Measurements from ENCODE around the gene LYG2.
"Not testable (repeated sequence)": the region's sequence is repeated elsewhere in the genome, so short reads cannot be mapped to it uniquely, and the experiment has no call there.

LYG2 gene, protein sequence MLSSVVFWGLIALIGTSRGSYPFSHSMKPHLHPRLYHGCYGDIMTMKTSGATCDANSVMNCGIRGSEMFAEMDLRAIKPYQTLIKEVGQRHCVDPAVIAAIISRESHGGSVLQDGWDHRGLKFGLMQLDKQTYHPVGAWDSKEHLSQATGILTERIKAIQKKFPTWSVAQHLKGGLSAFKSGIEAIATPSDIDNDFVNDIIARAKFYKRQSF

DNA sequence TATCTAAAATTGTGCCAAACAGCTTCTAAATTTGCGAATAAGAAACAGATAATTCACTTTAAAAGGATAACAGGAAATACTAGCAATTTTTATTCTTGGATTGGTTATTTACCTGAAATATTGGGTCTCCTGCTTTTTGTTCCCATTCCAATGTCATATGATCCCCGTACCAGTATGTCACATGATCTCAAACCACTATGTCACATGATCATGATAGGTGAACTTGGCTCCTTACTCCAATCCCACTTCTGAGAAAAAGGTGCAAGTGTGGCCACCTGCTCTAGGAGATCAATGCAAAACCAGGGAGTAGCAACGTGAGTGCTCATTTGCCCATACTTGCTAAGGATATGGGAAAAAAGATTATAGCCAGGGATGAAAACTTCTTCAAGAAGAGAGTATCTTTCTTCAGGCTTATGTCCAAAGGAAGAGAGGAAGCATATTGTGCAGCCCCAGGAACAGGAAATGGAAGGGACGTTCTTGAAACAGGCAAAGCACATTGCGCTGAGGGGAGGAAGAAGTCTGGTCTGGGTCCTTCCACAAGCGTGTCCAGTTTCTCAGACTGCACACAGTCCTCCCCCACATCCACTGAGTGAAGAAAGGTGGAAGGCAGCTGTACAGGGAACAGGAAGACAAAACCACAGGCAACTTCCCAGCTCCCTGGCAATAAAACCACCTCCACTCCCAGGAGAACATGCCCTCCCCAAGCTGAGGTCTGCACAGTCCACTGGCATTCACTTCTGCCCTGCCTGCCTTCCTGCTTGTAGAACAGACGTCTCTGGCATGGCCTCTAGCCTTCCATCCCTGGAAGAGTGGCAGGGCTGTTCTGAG, at the start of gene LYG2:
Gene LYG2, minus strand, starts transcription at position 176 of the 828 bp plus-strand sequence. CDS start 1,406 bp downstream, outside the sequence.
- TF ChIP-seq, protein P1, sequence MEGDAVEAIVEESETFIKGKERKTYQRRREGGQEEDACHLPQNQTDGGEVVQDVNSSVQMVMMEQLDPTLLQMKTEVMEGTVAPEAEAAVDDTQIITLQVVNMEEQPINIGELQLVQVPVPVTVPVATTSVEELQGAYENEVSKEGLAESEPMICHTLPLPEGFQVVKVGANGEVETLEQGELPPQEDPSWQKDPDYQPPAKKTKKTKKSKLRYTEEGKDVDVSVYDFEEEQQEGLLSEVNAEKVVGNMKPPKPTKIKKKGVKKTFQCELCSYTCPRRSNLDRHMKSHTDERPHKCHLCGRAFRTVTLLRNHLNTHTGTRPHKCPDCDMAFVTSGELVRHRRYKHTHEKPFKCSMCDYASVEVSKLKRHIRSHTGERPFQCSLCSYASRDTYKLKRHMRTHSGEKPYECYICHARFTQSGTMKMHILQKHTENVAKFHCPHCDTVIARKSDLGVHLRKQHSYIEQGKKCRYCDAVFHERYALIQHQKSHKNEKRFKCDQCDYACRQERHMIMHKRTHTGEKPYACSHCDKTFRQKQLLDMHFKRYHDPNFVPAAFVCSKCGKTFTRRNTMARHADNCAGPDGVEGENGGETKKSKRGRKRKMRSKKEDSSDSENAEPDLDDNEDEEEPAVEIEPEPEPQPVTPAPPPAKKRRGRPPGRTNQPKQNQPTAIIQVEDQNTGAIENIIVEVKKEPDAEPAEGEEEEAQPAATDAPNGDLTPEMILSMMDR (IDR thresholded peaks at IDR 0.05; ENCODE audit: insufficient read depth, missing control alignments) = no peak
- FAIRE-seq (no peak), DNase-seq (ENCODE audit: insufficient read length, low spot score) (no peak)

DNA sequence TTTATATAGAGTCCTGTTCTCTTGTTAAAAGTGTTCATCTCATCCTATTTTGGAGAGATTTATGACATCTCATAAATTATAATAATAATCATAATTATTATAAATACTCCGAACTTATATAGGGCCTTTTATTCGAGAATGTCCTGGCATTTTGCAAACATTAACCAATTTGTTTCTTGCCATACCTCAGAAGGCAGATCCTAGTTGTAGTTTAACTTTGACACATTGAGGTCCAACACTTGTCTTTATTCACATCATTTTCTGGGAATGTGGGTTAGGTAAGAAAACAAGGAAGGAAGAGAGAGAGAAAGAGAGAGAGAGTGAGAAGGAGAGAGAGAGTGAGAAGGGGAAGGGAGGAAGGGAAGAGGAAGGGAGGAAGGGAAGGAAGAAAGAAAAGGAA, 45.6 kb upstream of the LYG2 start, which contains the start of gene LYG1:
Gene LYG1, minus strand, starts transcription at position 101 of the 400 bp plus-strand sequence. CDS start 5,527 bp downstream, outside the sequence.
- not testable (repeated sequence) for FAIRE-seq; DNase-seq (ENCODE audit: insufficient read length, low spot score)

DNA sequence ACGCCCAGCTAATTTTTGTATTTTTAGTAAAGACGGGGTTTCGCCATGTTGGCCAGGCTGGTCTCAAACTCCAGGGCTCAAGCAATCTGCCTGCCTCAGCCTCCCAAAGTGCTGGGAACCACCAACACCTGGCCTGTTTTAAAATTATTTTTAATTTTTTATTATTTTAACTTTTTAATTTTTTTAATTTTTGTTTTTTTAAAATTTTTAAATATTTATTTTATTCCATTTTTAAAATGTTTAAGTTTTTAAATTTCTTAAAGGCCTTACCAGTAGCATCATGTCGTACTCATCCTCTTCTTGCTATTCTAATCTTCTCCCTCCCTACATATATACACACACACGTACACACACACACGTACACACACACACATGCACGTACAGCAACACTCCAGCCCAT, 44.1 kb upstream of the LYG2 start:
- no peak for FAIRE-seq
- TF ChIP-seq, protein P1 (IDR thresholded peaks at IDR 0.05; ENCODE audit: insufficient read depth, missing control alignments) = no peak
- no peak for DNase-seq (ENCODE audit: insufficient read length, low spot score)

DNA sequence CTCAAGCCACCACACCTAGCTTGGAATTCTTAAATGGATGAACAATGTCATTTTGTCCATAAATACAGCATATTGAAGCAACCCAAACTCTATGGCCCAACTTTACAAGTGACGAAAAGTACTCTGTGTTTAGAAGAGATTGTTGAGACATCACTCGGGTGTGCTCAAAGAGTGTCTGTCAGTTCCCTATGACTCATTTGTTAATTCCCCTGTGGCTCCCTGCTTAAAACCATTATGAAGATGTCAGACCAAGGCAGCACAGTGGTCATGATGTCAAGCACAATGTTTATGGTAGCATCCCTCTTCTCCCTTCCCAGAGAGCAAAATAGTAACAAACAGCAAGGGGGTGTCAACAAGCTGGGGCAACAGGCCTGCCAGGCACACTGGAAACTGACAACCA, 42.5 kb upstream of the LYG2 start:
- TF ChIP-seq, protein P1 (IDR thresholded peaks at IDR 0.05; ENCODE audit: insufficient read depth, missing control alignments) = no peak
- no peak for DNase-seq (ENCODE audit: insufficient read length, low spot score)
- no peak for FAIRE-seq

DNA sequence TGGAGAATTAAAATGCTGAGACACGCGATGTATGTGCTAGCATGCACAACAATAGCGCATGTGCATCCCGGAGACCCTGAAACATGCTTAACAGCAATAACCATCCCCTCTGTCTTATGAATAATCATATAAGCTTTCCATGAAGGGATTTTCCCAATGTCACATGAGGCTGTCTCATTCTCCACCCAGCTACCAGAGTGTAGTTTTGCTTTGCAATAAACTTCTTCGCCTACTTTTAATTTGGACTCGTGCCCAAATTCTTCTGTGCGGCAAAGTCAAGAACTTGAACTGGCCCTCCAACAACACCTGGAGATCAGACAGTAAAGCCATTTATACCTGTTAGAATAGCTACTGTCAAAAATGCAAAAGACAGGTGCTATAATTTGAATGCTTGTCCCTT, 30.1 kb upstream of the LYG2 start:
- TF ChIP-seq, protein P1 (IDR thresholded peaks at IDR 0.05; ENCODE audit: insufficient read depth, missing control alignments) = no peak
- DNase-seq (ENCODE audit: insufficient read length, low spot score) = no peak
- no peak for FAIRE-seq

DNA sequence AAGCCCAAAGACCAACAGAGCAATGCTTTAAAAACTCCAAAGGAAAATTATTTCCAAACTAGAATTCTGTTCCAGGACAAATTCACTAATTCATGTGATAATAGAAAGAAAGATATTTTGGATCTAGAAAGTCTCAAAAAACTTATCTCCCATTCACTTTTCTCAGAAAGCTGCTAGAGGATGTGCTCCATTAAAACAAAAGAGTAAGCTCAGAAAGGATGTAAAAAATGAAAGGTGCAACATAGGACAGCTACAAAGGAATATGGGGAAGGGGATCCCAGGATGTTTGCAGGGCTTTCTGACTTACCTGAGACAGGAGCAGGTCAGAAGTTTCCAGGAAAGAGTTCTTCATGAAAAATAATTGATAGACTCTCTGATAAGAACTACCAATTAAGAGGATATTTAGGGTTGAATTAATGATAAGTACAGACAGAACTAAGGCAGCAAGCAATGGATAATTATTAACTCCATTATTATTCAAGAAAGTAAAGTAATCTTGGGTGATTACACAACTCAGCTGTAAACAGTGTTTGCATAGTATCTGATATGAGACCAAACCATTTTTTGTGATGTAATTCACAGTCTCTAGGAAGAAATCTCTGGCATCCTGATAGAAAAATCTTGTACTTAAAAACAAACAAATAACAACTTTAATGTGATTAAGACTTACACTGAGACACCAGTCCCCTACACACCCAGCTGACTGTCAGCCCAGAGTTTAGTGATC, 24.7 kb upstream of the LYG2 start:
- TF ChIP-seq, protein P1 (IDR thresholded peaks at IDR 0.05; ENCODE audit: insufficient read depth, missing control alignments) = no peak
- no peak for FAIRE-seq
- DNase-seq (ENCODE audit: insufficient read length, low spot score) = no peak

DNA sequence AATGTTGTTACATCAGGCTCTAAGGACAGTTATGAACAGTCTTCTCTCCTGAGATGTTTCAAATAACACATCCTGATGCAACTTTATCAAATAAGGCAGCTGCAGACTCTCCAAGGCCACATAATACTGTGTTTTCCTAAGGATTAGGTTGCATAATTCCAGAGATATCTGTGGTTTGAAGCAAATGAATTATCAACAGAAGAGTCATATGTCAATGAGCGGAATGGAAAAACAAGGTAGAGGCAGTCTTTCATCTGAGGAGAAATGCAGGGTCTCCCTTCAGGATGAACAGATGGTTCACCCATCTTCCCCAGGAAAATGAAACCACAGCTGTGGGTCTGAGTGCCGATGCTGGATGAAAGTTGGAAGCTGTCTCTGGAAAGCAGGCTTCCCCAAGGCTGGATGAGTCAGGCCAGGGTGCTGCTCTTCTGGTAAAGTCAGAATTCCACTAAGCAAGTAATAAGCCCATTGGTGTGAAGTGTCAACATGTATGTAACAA, 23.4 kb upstream of the LYG2 start:
- DNase-seq (ENCODE audit: insufficient read length, low spot score) (no peak), FAIRE-seq (no peak)
- TF ChIP-seq, protein P1 (IDR thresholded peaks at IDR 0.05; ENCODE audit: insufficient read depth, missing control alignments) = no peak

DNA sequence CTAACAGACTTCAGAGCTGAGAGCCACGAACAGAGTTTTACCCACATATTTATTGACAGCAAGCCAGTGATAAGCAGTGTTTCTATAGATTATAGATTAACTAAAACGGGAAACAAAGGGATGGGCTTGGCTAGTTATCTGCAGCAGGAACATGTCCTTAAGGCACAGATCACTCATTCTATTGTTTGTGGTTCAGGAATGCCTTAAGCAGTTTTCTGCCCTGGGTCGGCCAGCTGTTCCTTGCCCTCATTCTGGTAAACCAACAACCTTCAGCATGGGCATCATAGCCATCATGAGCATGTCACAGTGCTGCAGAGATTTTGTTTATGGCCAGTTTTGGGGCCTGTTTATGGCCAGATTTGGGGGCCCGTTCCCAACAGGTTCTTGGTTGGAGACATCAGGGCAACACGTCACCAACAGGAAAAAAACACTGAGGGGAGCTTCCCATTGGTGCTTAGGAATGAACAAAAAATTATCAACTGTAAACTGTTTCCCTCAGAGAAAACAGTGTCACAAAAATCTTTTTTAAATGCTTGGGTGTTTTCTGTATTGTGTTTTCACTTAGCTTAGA, 22.8 kb upstream of the LYG2 start:
- not testable (repeated sequence) for FAIRE-seq; DNase-seq (ENCODE audit: insufficient read length, low spot score)
